Femur (tissue), 1 donor: ENCODE measurements around the gene MBOAT7.
A peak's percentile ranks its signal among the peaks of the same experiment; 100 is the strongest.
"Not testable (repeated sequence)": the region's sequence is repeated elsewhere in the genome, so short reads cannot be mapped to it uniquely, and the experiment has no call there.

Experiments
- DNase-seq: peaks from one replicate; pipeline ENCODE4 v3.0.0-alpha.2; 2017

MBOAT7 gene

GRCh38 chr19:54189145-54189734, at the start of gene MBOAT7:
Gene MBOAT7 (minus strand): TSS chr19:54189580. CDS start chr19:54188508, 1,072 bp downstream.
- DNase-seq: no peak

GRCh38 chr19:54233941-54234340, 44.6 kb upstream of the MBOAT7 start:
- no peak for DNase-seq

DNA sequence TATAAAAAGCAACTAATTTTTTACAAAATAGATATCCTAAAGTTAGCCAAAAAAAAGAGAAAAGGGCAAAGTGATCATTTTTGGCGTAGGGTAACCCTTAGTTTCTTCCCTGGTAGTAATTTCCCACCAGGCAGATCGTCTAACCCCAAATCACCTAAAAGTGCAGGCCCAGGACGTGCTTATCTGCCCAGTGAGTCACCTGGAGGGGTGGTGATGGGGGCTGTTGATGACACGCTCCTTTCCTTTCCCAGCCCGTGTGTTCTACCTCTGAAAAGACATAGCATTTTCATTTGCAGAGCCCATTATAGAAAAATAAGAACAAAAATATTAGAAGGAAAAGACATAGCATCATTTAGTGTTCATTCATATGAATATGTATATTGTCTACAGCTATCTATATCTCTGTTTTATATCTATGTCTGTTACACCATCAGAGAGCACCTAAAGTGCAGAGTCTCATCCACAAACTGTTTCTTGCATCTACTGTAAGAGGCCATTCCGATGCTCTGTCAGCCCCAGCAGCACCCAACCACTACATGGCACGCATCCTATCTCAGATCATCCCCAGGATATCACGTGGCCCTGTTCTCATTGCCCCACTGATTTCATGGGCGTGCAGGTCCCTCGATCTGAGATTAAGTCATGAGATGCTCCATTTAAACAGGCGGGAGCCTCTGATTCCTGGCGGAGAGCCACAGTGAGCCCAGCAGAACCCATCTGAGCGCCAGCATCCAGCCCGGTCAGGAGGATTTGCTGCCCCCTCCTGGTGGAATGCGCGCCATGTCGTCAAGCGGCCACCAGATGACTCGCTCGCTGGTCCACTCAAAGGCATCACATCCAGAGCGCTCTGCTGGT, 41.9 kb upstream of the MBOAT7 start:
- peak; percentile 87 for DNase-seq

- no peak for DNase-seq
Measured at GRCh38 chr19:54230031-54230430, 40.7 kb upstream of the MBOAT7 start.

GRCh38 chr19:54229146-54229545, 39.8 kb upstream of the MBOAT7 start:
- no peak for DNase-seq

DNA sequence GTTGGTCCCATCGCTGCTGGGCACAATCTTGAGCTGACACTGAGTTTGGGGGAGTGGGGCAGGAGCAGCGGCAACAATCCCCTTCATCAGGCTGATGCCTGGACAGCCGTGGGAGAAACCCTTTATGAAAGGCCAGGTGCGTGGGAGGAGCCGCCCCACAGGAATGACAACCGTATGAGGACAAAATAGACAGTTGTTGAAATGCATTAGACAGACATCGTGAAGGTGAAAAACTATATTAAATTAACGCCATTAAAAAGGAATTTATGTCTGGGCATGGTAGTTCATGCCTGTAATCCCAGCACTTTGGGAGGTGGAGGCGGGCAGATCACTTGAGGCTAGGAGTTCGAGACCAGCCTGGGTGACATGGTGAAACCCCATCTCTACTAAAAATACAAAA, 35.2 kb upstream of the MBOAT7 start:
- not testable (repeated sequence) for DNase-seq

GRCh38 chr19:54223937-54224281, 34.5 kb upstream of the MBOAT7 start:
- not testable (repeated sequence) for DNase-seq

GRCh38 chr19:54223277-54223936, 34.0 kb upstream of the MBOAT7 start:
- DNase-seq: not testable (repeated sequence)

- DNase-seq: peak; percentile 23
Measured at GRCh38 chr19:54222474-54223276, 33.3 kb upstream of the MBOAT7 start, which contains the start of gene LILRB3. Gene LILRB3 (minus strand): TSS chr19:54223007. CDS start chr19:54222976, 31 bp downstream.

GRCh38 chr19:54221947-54222346, 32.6 kb upstream of the MBOAT7 start:
- DNase-seq: not testable (repeated sequence)

DNA sequence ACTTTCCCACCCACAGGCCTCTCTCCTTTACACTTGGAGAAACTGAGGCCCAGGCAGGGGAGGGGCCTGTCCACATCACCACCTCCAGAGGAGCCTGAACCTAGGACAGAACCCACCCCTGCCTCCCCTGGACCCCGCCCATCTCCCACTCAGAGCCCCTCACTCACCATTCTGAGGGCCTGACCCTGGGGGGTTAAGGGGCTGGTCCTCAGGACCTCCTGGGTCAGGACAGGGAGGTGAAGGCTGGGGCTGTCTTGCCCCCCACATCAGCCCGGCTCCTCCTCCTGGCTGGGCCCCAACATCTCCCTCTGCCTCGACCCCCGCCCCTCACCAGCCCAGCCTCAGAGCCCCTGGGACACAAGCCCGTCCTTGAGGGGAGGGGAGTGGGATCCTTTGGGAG, 30.3 kb upstream of the MBOAT7 start:
- DNase-seq: not testable (repeated sequence)

GRCh38 chr19:54218960-54219661, 29.7 kb upstream of the MBOAT7 start:
- DNase-seq: no peak

DNA sequence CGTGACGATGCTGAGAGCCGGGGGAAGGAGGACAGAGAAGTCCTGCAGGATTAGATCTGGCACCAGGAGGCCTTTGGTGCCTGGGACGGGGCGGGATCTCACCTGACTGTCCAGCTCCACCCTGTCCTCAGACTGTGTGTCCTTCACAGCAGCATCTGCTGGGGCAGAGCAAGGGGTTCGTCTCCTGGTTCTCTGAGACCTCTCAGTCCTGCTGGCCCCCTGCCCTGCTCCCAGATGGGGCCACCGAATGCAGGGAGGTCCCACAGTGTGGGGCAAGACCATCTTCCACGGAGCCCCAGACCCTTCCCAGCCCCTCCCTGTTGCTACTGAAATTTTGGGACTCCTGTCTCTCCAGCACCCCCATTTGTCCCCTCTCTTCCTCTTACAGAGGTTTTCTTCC, 28.9 kb upstream of the MBOAT7 start:
- no peak for DNase-seq

DNA sequence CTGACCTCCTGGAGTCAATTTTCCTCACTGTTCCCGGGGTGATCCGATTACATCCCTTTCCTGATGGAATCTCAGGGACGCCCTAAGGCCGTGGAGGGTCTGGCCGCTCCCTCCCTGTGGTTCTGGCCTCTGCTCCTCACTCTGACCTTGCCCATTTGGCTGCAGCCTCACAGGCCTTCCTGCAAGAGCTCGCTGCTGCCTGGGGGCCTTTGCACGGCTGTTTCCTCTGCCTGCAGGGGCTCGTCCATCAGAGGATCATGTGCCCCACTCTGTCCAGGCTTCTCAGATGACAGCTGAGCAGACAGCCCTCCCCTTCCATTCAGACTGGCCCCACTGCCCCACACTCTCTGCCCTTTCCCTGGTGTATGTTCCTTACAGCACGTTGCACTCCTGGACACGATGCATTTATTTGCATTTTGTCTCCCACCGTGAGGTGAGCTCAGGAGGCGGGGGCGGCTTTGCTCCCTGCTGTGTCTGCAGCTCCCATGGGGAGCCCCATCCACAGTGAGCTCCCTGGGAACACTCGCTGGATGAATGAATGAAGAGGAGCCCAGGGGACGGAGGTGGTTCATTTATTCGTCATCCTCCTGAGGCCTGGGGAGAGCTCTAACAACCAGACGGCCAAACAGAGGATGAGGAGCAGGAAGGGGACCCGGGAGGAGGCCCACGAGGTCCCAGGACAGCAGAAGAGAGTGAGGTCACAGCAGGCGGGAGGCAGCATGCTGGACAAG, 28.3 kb upstream of the MBOAT7 start:
- DNase-seq: not testable (repeated sequence)

DNA sequence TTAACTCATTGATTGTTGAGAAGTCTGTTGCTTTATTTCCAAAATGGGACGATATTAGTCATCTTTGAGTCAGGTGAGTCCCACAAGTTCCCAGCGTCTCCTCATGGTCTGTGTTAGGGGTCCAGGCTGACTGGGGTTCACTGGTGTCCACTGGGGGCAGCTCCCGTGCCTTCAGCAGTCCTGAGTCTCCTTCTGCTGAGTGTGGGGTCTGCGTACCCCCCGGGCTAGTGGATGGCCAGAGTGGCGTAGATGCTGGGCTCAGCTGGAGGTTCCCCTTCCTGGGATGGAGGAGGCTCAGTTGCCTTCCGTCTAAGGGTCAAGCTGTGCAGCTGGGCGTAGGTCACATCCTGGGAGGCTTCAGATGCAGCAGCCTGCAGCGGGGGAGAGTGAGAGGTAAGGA, 27.5 kb upstream of the MBOAT7 start:
- no peak for DNase-seq

- not testable (repeated sequence) for DNase-seq
Measured at GRCh38 chr19:54214734-54215133, 25.4 kb upstream of the MBOAT7 start.

DNA sequence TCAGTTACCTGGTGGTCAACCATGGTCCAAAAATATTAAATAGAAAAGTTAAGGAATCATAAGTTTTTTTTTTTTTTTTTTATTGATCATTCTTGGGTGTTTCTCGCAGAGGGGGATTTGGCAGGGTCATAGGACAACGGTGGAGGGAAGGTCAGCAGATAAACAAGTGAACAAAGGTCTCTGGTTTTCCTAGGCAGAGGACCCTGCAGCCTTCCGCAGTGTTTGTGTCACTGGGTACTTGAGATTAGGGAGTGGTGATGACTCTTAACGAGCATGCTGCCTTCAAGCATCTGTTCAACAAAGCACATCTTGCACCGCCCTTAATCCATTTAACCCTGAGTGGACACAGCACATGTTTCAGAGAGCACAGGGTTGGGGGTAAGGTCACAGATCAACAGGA, 24.8 kb upstream of the MBOAT7 start:
- not testable (repeated sequence) for DNase-seq

GRCh38 chr19:54211235-54211634, 21.9 kb upstream of the MBOAT7 start:
- no peak for DNase-seq

DNA sequence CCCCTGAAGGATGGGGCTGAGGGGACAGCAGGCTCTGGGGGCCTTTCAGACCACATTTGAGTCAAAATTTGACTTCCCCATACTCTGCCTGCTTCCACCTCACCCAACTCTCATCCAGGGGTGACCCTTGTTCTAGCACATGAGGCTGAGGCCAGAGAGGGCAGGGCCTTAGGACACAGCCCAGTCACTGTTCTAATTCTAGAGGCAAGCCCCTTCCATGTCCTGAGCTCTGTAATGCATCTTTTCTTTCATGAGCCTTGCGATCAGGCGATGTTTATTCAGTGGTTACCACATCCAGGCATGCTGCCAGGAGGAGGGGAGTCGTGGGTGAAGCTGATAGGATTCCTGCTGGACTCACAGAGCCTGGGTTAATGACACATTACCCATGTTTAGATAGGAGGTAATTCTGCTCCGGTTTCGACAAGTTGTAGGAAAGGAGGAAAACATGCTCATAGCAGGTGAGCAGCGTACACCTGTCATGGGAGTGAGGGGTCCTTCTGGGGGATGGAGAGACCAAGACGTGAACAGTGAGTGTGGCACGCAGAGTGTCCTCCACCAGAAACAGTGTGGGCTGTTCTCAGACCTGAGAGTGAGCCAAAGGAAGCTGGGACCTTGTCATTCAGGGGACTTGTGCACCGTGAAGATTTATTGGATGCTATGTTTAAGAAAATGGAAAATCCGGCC, 20.6 kb upstream of the MBOAT7 start:
- peak; percentile 87 for DNase-seq

DNA sequence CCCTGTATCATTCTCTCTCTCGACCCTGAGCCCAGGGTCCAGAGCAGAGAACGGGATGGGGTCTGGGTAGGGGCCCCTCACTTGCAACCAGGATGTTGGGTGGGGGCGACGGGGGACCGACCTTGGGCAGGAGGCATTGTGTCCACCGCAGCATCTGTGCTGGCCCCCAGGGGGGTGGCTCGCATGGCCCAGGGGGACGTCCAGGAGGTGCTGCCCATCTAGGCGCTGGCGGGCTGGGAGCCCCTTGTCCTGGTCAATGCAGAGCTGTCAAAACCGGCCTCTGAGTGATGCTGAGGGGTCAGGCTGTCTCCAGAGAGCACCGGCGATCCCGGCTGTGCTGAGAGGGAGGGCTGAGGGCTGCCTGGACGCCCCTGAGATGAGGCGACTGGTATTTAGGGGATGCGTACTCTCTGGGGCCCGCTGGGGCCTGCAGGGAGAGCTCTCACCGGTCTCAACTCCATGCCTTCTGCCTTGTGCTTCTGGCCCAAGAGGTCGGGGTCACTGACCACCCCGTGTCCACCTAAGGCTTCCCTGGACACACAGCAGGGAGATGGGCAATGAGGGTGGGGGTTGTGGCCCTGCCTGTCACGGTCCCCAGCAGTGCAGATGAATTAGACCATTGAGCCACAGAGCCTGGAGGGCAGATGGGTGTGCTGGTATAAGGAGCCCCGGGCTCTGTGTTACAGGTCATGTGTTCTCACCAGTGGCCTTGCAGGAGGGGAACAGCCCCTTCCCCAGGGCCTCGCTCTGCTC, 19.9 kb upstream of the MBOAT7 start:
- DNase-seq: peak; percentile 33
